ENCODE measurements around the gene ISOC2. TPM values are rescaled to one million over a fixed set of nuclear protein-coding genes. Genes with fewer than 3 reads are reported as not detected.

ISOC2 gene
- total and polyA plus RNA-seq, 9 of the 15 experiments (the other 6 are each of a cell fraction or from before 2014, with no cell fraction given): 1.2 to 229 (median 58.3) TPM

DNA sequence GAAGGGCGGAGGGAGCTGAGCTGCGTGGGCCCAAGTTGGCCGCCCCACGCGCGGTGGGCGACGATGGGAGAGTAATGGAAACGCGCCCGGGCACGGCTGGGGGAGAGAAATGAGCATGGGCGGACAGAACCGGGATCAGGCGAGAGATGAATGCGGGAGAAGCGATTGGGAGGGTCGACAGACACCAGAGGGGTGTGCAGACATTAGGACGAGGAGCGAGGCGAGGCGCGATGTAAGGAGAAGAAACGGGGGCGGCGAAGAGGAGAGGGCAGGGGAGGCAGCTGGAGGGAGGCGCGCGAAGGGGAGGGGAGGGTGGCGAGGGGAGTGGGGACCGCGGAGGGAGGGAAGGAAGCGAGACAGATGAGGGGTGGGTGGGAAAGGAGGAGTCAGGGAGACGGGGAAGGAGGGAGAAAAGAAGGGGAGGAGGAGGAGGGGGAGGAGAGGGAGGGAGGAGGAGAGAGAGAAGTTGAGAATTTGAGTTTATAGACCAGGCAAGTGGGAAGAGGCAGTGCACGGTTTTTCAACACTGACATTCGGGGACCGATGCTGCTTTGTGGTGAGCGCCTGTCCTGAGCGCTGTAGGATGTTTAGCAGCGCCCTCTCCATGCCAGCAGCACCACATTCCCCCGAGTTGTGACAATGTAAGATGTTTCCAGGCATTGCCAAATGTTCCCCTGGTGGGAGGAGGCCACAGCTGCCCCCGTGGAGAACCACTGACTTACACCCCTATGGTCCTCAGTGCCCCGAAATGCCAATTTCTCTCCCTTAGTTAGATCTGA is 18.2 kb downstream of the ISOC2 start, which contains the start of gene SHISA7:
TSS of gene SHISA7 (minus strand) at position 256 of the 779 bp plus-strand sequence. CDS start 437 bp downstream, outside the sequence.
- in situ Hi-C loops (cut with MboI) (loop anchor here (25.0 kb wide), 1 partner anchor 781 kb away; the partner anchor contains the start of gene LILRB4), intact Hi-C loops (cut with micrococcal nuclease) (no loop called here)
- no peak for ATAC-seq
- Histone ChIP-seq H3K4me3 (0 out of 2 replicates have a peak within 1 kb of the TSS, but pooled peaks have one; percentile 0), H3K9me3 (replicated peaks; ENCODE audit: control insufficient read depth, insufficient read depth, low read depth, low read length) (no peaks in the 10 kb centered on the region), H3K79me2 (ENCODE audit: control insufficient read depth, insufficient read depth, low read length) (no peaks in the 10 kb centered on the region), H2AFZ (ENCODE audit: low read depth, low read length) (0 out of 2 replicates have a peak within 1 kb of the TSS, but pooled peaks have one; percentile 48), H4K20me1 (replicated peaks; ENCODE audit: control insufficient read depth, insufficient read depth, low read length) (peaks cover 10% of the 10 kb centered on the region), H3K27ac (ENCODE audit: extremely low read depth, low read depth, low read length) (no peak within 1 kb of the TSS), H3K27me3 (ENCODE audit: control insufficient read depth in 2 of 2, insufficient read depth in 2 of 2, low read length in 2 of 2) (peaks cover 6 to 32% of the 10 kb centered on the region in 2 experiments), H3K4me2 (ENCODE audit: insufficient read depth, low read length) (peak within 1 kb of the TSS; percentile 64), H3K9ac (ENCODE audit: insufficient read depth in 1 of 2, low read depth in 2 of 2, low read length in 2 of 2) (peak within 1 kb of the TSS in 1 of 2 experiments; percentile 68; a peak in 2 of 4 replicates), H3K9me1 (ENCODE audit: control insufficient read depth, insufficient read depth, low read length) (no peaks in the 10 kb centered on the region), H3K36me3 (ENCODE audit: control insufficient read depth, insufficient read depth, low read length) (no peaks in the 10 kb centered on the region), H3K4me1 (replicated peaks in 1 of 2; ENCODE audit: control insufficient read depth in 2 of 2, insufficient read depth in 2 of 2, low read length in 2 of 2) (peaks cover 21 to 59% of the 10 kb centered on the region in 2 experiments)
- 2% methylated on average over 19 of the region's 43 CpGs for WGBS (ENCODE audit: insufficient coverage, low coverage, missing lambda C conversion rate)
- TF ChIP-seq ZNF263 (CRISPR knock-in tag; IDR thresholded peaks at IDR 0.05; ENCODE audit: borderline replicate concordance): peak; percentile 71; the same call in 1 of the 2 replicates
- TF ChIP-seq BRD4 (IDR thresholded peaks at IDR 0.05): no peak
- peak; percentile 51; the same call in 1 of the 2 replicates for TF ChIP-seq EZH2 (IDR thresholded peaks at IDR 0.05; ENCODE audit: borderline replicate concordance, low read depth, low read length)
- TF ChIP-seq, protein P1, sequence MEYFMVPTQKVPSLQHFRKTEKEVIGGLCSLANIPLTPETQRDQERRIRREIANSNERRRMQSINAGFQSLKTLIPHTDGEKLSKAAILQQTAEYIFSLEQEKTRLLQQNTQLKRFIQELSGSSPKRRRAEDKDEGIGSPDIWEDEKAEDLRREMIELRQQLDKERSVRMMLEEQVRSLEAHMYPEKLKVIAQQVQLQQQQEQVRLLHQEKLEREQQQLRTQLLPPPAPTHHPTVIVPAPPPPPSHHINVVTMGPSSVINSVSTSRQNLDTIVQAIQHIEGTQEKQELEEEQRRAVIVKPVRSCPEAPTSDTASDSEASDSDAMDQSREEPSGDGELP (CRISPR knock-in tag; IDR thresholded peaks at IDR 0.05; ENCODE audit: borderline replicate concordance): no peak
- TF ChIP-seq NR2C2 (CRISPR knock-in tag; IDR thresholded peaks at IDR 0.05): no peak
- no peak for TF ChIP-seq NR2C2 (tag; IDR thresholded peaks at IDR 0.05)
- 0 out of 2 replicates have a peak, but pooled peaks have one; percentile 14 for TF ChIP-seq CEBPG (CRISPR knock-in tag; IDR thresholded peaks at IDR 0.05)
- no peak for TF ChIP-seq CEBPG (tag; conservative IDR thresholded peaks at IDR 0.05 in 1 of 2, IDR thresholded peaks at IDR 0.05 in 1 of 2)
- no peak for TF ChIP-seq MCM2 (IDR thresholded peaks at IDR 0.05; ENCODE audit: low read depth)
- no peak for TF ChIP-seq FOXJ3 (CRISPR knock-in tag; IDR thresholded peaks at IDR 0.05)
- TF ChIP-seq CSDE1 (IDR thresholded peaks at IDR 0.05): no peak
- TF ChIP-seq EGR1 (conservative IDR thresholded peaks at IDR 0.05): peak; percentile 54
- TF ChIP-seq, protein P2, sequence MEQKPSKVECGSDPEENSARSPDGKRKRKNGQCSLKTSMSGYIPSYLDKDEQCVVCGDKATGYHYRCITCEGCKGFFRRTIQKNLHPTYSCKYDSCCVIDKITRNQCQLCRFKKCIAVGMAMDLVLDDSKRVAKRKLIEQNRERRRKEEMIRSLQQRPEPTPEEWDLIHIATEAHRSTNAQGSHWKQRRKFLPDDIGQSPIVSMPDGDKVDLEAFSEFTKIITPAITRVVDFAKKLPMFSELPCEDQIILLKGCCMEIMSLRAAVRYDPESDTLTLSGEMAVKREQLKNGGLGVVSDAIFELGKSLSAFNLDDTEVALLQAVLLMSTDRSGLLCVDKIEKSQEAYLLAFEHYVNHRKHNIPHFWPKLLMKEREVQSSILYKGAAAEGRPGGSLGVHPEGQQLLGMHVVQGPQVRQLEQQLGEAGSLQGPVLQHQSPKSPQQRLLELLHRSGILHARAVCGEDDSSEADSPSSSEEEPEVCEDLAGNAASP (IDR thresholded peaks at IDR 0.05): no peak
- TF ChIP-seq, protein P3, sequence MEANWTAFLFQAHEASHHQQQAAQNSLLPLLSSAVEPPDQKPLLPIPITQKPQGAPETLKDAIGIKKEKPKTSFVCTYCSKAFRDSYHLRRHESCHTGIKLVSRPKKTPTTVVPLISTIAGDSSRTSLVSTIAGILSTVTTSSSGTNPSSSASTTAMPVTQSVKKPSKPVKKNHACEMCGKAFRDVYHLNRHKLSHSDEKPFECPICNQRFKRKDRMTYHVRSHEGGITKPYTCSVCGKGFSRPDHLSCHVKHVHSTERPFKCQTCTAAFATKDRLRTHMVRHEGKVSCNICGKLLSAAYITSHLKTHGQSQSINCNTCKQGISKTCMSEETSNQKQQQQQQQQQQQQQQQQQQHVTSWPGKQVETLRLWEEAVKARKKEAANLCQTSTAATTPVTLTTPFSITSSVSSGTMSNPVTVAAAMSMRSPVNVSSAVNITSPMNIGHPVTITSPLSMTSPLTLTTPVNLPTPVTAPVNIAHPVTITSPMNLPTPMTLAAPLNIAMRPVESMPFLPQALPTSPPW (CRISPR knock-in tag; IDR thresholded peaks at IDR 0.05): 0 out of 2 replicates have a peak, but pooled peaks have one; percentile 9
- TF ChIP-seq, protein P4, sequence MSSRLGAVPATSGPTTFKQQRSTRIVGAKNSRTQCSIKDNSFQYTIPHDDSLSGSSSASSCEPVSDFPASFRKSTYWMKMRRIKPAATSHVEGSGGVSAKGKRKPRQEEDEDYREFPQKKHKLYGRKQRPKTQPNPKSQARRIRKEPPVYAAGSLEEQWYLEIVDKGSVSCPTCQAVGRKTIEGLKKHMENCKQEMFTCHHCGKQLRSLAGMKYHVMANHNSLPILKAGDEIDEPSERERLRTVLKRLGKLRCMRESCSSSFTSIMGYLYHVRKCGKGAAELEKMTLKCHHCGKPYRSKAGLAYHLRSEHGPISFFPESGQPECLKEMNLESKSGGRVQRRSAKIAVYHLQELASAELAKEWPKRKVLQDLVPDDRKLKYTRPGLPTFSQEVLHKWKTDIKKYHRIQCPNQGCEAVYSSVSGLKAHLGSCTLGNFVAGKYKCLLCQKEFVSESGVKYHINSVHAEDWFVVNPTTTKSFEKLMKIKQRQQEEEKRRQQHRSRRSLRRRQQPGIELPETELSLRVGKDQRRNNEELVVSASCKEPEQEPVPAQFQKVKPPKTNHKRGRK (tag; IDR thresholded peaks at IDR 0.05): peak; percentile 63
- POLR2A ChIA-PET: no interaction called here
- BruUV-seq (replicated peaks): no TSS peak
- FAIRE-seq: no peak
- DNase-seq (ENCODE audit: extremely low read depth in 1 of 4, low spot score in 3 of 4): peak in 3 of 4 experiments; percentile 28 to 51 (median 47)
- CTCF ChIA-PET (ENCODE audit: low intra/inter-chr PET ratio): no interaction called here
